HFFc6 (cell line): ENCODE data around the gene ARAP3. TPM values are rescaled to one million over a fixed set of nuclear protein-coding genes. Genes with fewer than 3 reads are reported as not detected.
A peak's percentile ranks its signal among the peaks of the same experiment; 100 is the strongest.

Source experiments
- DNase-seq: peaks from one replicate; pipeline ENCODE4 v3.0.0-alpha.2; 2018
- H3K27ac Mint-ChIP-seq: 2 replicates; pipeline ENCODE4 v1.8.0; 2020; ENCODE audit warnings: mild to moderate bottlenecking, mixed read lengths
- H3K27me3 Mint-ChIP-seq: 2 replicates; pipeline ENCODE4 v1.8.0; 2021; ENCODE audit warnings: mild to moderate bottlenecking, moderate library complexity, mixed read lengths; ENCODE audit not compliant: insufficient read depth
- H3K36me3 Mint-ChIP-seq: 2 replicates; pipeline ENCODE4 v1.8.0; 2021; ENCODE audit warnings: low read depth, mixed read lengths
- H3K4me1 Mint-ChIP-seq: 2 replicates; pipeline ENCODE4 v1.8.0; 2020; ENCODE audit warnings: low read depth, mixed read lengths
- H3K4me3 Mint-ChIP-seq: 2 replicates; pipeline ENCODE4 v1.8.0; 2020; ENCODE audit warnings: mild to moderate bottlenecking, moderate library complexity, mixed read lengths
- H3K9me3 Mint-ChIP-seq: 2 replicates; pipeline ENCODE4 v1.8.0; 2020; ENCODE audit warnings: mild to moderate bottlenecking, mixed read lengths
- total RNA-seq, 6 experiments: library from RNA; stranded (reverse); fragmentation: NEBNext Ultra II Directional; extraction: Animal tissue kit (Norgen Biotek cat#: 25700); gene quantifications; 2 replicates in 1 of 6; 3 replicates in 5 of 6; pipeline ENCODE4 v1.2.3, GENCODE V29; 2021
- TF ChIP-seq, protein P1 (sequence below): fragments of 200-600 bp; sonication (generic); IDR thresholded peaks from 2 replicates; pipeline ENCODE4 v1.5.0; 2021; ENCODE audit warnings: antibody characterized with exemption, mild to moderate bottlenecking

The ARAP3 gene
- total RNA-seq, 6 experiments from 2014 or later: 9.0 to 14.7 (median 13.2) TPM

DNA sequence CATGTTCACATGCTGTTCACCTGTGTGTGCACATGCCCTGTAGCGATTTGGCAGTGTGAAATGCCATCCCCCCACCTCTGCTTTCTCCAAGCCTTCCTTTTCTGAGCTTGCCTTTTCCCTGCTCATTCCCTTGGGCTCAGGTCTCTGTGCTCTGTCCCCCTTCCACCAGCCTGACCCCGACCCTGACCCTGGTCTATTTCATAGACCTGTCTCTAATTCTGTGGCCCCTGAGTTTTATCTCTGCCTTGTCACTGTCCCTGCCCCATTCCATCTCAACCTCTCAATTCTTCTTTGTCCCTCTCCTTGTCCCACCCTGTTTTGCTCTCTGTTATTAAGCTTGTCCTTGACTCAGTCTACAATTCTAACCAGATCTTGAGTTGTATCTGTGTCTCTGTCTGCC is 735 bp downstream of the ARAP3 start:
- peak overlapping the region; percentile 100 for H3K27ac Mint-ChIP-seq
- H3K36me3 Mint-ChIP-seq: peaks cover 15% of the 10 kb centered on the region
- H3K4me3 Mint-ChIP-seq: peak overlapping the region; percentile 94
- TF ChIP-seq, protein P1, sequence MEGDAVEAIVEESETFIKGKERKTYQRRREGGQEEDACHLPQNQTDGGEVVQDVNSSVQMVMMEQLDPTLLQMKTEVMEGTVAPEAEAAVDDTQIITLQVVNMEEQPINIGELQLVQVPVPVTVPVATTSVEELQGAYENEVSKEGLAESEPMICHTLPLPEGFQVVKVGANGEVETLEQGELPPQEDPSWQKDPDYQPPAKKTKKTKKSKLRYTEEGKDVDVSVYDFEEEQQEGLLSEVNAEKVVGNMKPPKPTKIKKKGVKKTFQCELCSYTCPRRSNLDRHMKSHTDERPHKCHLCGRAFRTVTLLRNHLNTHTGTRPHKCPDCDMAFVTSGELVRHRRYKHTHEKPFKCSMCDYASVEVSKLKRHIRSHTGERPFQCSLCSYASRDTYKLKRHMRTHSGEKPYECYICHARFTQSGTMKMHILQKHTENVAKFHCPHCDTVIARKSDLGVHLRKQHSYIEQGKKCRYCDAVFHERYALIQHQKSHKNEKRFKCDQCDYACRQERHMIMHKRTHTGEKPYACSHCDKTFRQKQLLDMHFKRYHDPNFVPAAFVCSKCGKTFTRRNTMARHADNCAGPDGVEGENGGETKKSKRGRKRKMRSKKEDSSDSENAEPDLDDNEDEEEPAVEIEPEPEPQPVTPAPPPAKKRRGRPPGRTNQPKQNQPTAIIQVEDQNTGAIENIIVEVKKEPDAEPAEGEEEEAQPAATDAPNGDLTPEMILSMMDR: no peak
- H3K9me3 Mint-ChIP-seq: no peaks in the 10 kb centered on the region
- peaks cover 32% of the 10 kb centered on the region for H3K4me1 Mint-ChIP-seq
- no peak for DNase-seq
- peaks cover 1% of the 10 kb centered on the region for H3K27me3 Mint-ChIP-seq

DNA sequence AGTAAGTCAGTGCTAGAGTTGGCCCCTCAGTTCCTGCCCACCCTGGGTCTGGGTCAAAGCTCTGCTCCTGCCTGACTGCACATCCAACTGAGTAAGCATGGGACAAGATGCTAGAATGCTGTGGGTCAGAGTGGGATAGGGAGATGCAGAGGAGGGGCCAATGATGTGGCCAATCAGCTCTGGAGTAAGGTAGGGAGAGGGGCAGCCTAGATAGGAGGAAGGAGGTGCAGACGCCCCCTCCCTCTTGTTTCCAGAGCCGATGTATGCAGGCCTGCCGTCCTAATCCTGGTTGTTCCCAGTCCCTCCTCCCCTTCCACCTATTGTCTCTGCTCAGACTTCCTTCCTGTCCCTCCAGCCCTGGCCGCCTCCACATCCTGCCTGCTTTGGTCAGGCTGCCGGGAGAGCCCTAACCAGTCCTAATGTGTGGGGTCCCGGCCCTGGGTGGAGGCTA is 1.3 kb downstream of the ARAP3 start:
- peaks cover 32% of the 10 kb centered on the region for H3K4me1 Mint-ChIP-seq
- peak overlapping the region; percentile 100 for H3K27ac Mint-ChIP-seq
- H3K4me3 Mint-ChIP-seq: peak overlapping the region; percentile 94
- H3K27me3 Mint-ChIP-seq: no peaks in the 10 kb centered on the region; the same call in none of the 2 replicates
- TF ChIP-seq, protein P1: no peak
- peaks cover 15% of the 10 kb centered on the region for H3K36me3 Mint-ChIP-seq
- DNase-seq: no peak
- no peaks in the 10 kb centered on the region for H3K9me3 Mint-ChIP-seq

DNA sequence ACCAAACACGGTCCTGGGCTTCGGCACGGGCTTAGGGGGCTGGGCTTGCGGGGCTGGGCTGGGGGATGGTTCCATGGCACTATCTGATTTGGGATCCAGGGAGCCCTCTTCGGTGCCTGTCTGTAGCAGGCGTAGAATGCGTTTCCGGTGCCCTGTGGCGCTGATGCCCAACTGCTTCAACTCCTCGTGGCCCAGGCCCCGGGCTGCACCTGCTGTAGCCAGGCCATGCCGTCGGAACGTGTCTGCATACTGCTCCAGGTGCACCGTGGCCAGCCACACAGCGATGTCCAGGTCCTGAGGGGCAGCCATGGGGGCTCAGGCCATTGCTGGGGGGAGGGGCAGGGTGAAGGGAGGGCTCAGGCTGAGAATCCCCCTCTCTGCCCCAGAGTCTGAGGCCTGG is 1.9 kb downstream of the ARAP3 start:
- H3K4me1 Mint-ChIP-seq: peaks cover 32% of the 10 kb centered on the region
- peak overlapping the region; percentile 94; the same call in 1 of the 2 replicates for H3K4me3 Mint-ChIP-seq
- H3K9me3 Mint-ChIP-seq: no peaks in the 10 kb centered on the region
- H3K27me3 Mint-ChIP-seq: no peaks in the 10 kb centered on the region; the same call in 1 of the 2 replicates
- H3K27ac Mint-ChIP-seq: peak overlapping the region; percentile 100
- DNase-seq: no peak
- peaks cover 15% of the 10 kb centered on the region for H3K36me3 Mint-ChIP-seq
- TF ChIP-seq, protein P1: no peak

DNA sequence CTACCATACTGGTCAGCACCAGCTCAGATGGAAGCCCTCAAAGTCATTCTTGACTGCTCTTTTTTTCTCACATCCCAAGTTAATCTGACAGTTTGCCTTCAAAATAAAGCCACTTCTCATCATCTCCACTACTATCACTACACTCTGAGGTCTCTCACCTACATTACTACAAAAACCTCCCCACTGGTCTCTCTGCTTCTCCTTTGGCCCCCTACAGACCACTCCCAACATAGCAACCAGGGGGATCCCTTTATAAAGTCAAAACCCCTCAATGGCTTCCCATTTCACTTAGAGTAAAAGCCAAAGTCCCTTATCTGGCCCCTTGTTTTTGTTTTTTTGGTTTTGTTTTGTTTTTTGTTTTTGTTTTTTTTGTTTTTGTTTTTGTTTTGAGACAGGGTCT is 4.6 kb downstream of the ARAP3 start:
- TF ChIP-seq, protein P1: peak; percentile 45
- Mint-ChIP-seq H3K27ac (no peak overlapping the region), H3K4me1 (peaks cover 31% of the 10 kb centered on the region), H3K9me3 (no peaks in the 10 kb centered on the region), H3K36me3 (peaks cover 21% of the 10 kb centered on the region), H3K27me3 (no peaks in the 10 kb centered on the region; the same call in none of the 2 replicates), H3K4me3 (no peak overlapping the region)
- no peak for DNase-seq

DNA sequence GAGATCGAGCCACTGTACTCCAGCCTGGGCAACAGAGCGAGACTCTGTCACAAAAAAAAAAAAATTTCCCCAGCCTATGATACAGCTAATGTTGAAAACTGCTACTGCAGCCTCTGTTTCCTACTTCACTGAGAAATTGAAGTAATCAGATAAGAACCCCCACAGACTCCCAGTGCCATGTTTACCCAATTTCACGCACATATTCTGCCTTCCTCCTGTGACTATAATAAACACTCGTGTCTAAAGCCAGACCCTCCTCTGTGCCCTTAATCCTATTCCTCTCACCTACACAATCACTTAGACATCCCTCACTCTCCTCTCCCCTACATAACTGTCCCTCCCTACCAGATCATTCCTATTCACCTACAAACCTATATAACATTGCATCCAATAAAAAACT is 6.4 kb downstream of the ARAP3 start:
- H3K9me3 Mint-ChIP-seq: no peaks in the 10 kb centered on the region
- H3K36me3 Mint-ChIP-seq: peaks cover 21% of the 10 kb centered on the region
- H3K4me3 Mint-ChIP-seq: no peak overlapping the region
- no peaks in the 10 kb centered on the region; the same call in none of the 2 replicates for H3K27me3 Mint-ChIP-seq
- no peak for DNase-seq
- TF ChIP-seq, protein P1: no peak
- H3K27ac Mint-ChIP-seq: no peak overlapping the region
- peaks cover 15% of the 10 kb centered on the region for H3K4me1 Mint-ChIP-seq

DNA sequence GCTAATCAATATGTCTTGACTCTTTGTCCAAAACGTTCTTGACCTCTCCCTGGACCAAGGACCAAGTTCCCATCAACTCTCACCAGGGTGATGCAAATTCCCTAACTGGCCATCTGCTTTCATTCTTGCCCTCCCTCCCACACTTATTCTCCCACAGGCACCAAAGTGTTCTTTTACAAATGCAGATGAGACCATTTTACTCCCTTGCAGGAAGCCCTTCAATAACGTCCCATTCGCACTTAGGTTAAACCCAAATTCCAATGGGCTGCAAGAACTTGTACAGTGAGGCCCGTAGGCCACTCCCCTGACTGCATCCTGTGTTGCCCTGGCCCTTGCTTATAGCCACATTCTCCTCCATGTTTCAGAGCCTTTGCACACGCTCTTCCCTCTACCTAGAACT is 7.3 kb downstream of the ARAP3 start:
- peaks cover 10% of the 10 kb centered on the region; the same call in 1 of the 2 replicates for H3K4me1 Mint-ChIP-seq
- no peak overlapping the region for H3K27ac Mint-ChIP-seq
- H3K36me3 Mint-ChIP-seq: peaks cover 21% of the 10 kb centered on the region
- no peaks in the 10 kb centered on the region; the same call in none of the 2 replicates for H3K27me3 Mint-ChIP-seq
- H3K4me3 Mint-ChIP-seq: no peak overlapping the region
- H3K9me3 Mint-ChIP-seq: no peaks in the 10 kb centered on the region
- DNase-seq: no peak
- TF ChIP-seq, protein P1: no peak
